K562 (cell line): ENCODE data around the gene VDAC2. TPM values are rescaled to one million over a fixed set of nuclear protein-coding genes. Genes with fewer than 3 reads are reported as not detected.
"Not testable (repeated sequence)": the region's sequence is repeated elsewhere in the genome, so short reads cannot be mapped to it uniquely, and the experiment has no call there.

Experiments used
- ATAC-seq: fragments of 200-7000 bp; cut with Tn5 transposase; 3 replicates; pipeline ENCODE4 v1.9.1; 2020; ENCODE audit warnings: moderate library complexity
- BruUV-seq: library from RNA; stranded (reverse); fragments of 400-500 nt; replicated peaks from 2 replicates; lab custom pipeline; 2021; lab: Mats Ljungman, UMichigan
- CTCF ChIA-PET: fragments of 300-600 bp; formaldehyde crosslinking; extraction: SDS; loops from one replicate; lab custom pipeline; 2021; ENCODE audit warnings: low intra/inter-chr PET ratio; lab: Yijun Ruan, JAX
- POLR2A ChIA-PET: fragments of 300-600, 350-650 bp; sonication (Branson Sonifier 250); formaldehyde crosslinking; extraction: SDS; loops from one replicate; lab custom pipeline; 2021; ENCODE audit warnings: antibody characterized with exemption, inconsistent platforms; lab: Yijun Ruan, JAX
- DNase-seq, 4 experiments: peaks; one replicate each; pipeline versions ENCODE4 v3.0.0 to v3.0.0-alpha.2; 2011 to 2018; ENCODE audit warnings: low spot score in 3 of 4, mixed read lengths in 3 of 4; ENCODE audit errors: extremely low read depth in 1 of 4
- FAIRE-seq: peaks from 2 replicates; lab custom pipeline; 2011; peaks lifted over from hg19 to GRCh38; lab: Jason Lieb, UNC
- H2AFZ ChIP-seq: 2 replicates; pipeline ENCODE4 v1.6.0; 2011; ENCODE audit warnings: low read depth, low read length, control low read depth, inconsistent platforms
- H3K27ac ChIP-seq: fragments of 200-600 bp; 3 replicates; pipeline ENCODE4 v1.8.0; 2011; ENCODE audit warnings: low read depth, mild to moderate bottlenecking, control low read depth, inconsistent platforms, low read length, moderate library complexity, mixed read lengths; ENCODE audit errors: extremely low read depth
- H3K27me3 ChIP-seq, 2 experiments: fragments of 300-600 bp in 1 of 2; 2 replicates in 1 of 2; 3 replicates in 1 of 2; pipeline versions ENCODE4 v1.6.0 to v1.8.0; 2011; ENCODE audit warnings: inconsistent platforms in 2 of 2, low read length in 2 of 2, mild to moderate bottlenecking in 1 of 2, mixed read lengths in 1 of 2, moderate library complexity in 1 of 2; ENCODE audit not compliant: control insufficient read depth in 2 of 2, insufficient read depth in 2 of 2
- H3K36me3 ChIP-seq: fragments of 300-600 bp; 3 replicates; pipeline ENCODE4 v1.8.0; 2011; ENCODE audit warnings: mild to moderate bottlenecking, low read length, inconsistent platforms; ENCODE audit not compliant: control insufficient read depth, insufficient read depth
- H3K4me1 ChIP-seq, 2 experiments: fragments of 200-600 bp in 1 of 2; replicated peaks in 1 of 2; 2 replicates in 1 of 2; 3 replicates in 1 of 2; pipeline versions ENCODE4 v1.5.1 to v1.8.0; 2011; ENCODE audit warnings: inconsistent platforms in 2 of 2, low read length in 2 of 2, mild to moderate bottlenecking in 1 of 2, mixed read lengths in 1 of 2, moderate library complexity in 1 of 2; ENCODE audit not compliant: control insufficient read depth in 2 of 2, insufficient read depth in 2 of 2
- H3K4me2 ChIP-seq: 2 replicates; pipeline ENCODE4 v1.6.1; 2011; ENCODE audit warnings: low read length, control low read depth, inconsistent platforms, mixed read lengths; ENCODE audit not compliant: insufficient read depth
- H3K4me3 ChIP-seq: fragments of 200-600 bp; sonication (generic), shearing (Covaris generic); 2 replicates; pipeline ENCODE4 v1.5.1; 2016; ENCODE audit warnings: control low read depth, inconsistent platforms
- H3K79me2 ChIP-seq: fragments of 200-600 bp; 3 replicates; pipeline ENCODE4 v1.8.0; 2011; ENCODE audit warnings: low read length, inconsistent platforms; ENCODE audit not compliant: control insufficient read depth, insufficient read depth
- H3K9ac ChIP-seq, 2 experiments: 2 replicates each; pipeline versions ENCODE4 v1.6.0 to v1.6.1; 2011; ENCODE audit warnings: low read depth in 2 of 2, low read length in 2 of 2, control low read depth in 1 of 2, inconsistent platforms in 1 of 2, mild to moderate bottlenecking in 1 of 2, mixed read lengths in 1 of 2; ENCODE audit not compliant: insufficient read depth in 1 of 2
- H3K9me1 ChIP-seq: one replicate; pipeline ENCODE4 v1.6.0; 2011; ENCODE audit warnings: inconsistent platforms, mild to moderate bottlenecking, low read length, moderate library complexity; ENCODE audit not compliant: control insufficient read depth, insufficient read depth
- H3K9me3 ChIP-seq: replicated peaks from 2 replicates; pipeline ENCODE4 v1.5.1; 2011; ENCODE audit warnings: low read depth, low read length, inconsistent platforms; ENCODE audit not compliant: control insufficient read depth, insufficient read depth
- H4K20me1 ChIP-seq: replicated peaks from 2 replicates; pipeline ENCODE4 v1.6.1; 2011; ENCODE audit warnings: low read length, inconsistent platforms, mixed read lengths; ENCODE audit not compliant: control insufficient read depth, insufficient read depth
- BDP1 ChIP-seq: IDR thresholded peaks from 3 replicates; pipeline ENCODE4 v1.6.1; 2011; ENCODE audit not compliant: insufficient read length, insufficient read depth
- FOXA1 ChIP-seq: fragments of 450-650 bp; IDR thresholded peaks from 2 replicates; pipeline ENCODE4 v1.6.1; 2016; ENCODE audit warnings: mild to moderate bottlenecking, borderline replicate concordance
- ZNF316 ChIP-seq: fragments of 450-650 bp; IDR thresholded peaks from 2 replicates; pipeline ENCODE4 v1.6.1; 2016
- ZNF740 ChIP-seq, 3 experiments: fragments of 200-800 bp in 1 of 3; sonication (Bioruptor generic) in 1 of 3; sonication (generic) in 1 of 3; formaldehyde crosslinking in 1 of 3; IDR thresholded peaks; 2 replicates each; pipeline versions ENCODE4 v1.6.1 to v1.8.0; 2016 to 2022; ENCODE audit warnings: mild to moderate bottlenecking in 2 of 3, missing compliant biosample characterization in 2 of 3, missing genetic modification characterization in 2 of 3, missing genetic modification reagents in 1 of 3
- WGBS: fragments of 100-300 bp; shearing (Covaris generic); methylation state at CpG from one replicate; pipeline ENCODE4 v1.1.6; 2016; ENCODE audit warnings: low coverage, mixed read lengths; ENCODE audit not compliant: insufficient coverage; ENCODE audit errors: missing lambda C conversion rate; 5-methylcytosine and 5-hydroxymethylcytosine counted together
- in situ Hi-C: fragments of 300-500 bp; cut with MboI; formaldehyde crosslinking; loops from 4 replicates; pipeline ENCODE4 v1.15.0; 2018; ENCODE audit warnings: inconsistent platforms, mixed read lengths
- intact Hi-C: fragments of 100-400 bp; cut with micrococcal nuclease; formaldehyde crosslinking; loops from 2 replicates; pipeline ENCODE4 v1.14.2; 2022
- polyA plus RNA-seq, 8 experiments: library from polyadenylated mRNA; depleted of rRNA in 4 of 8; stranded (reverse) in 5 of 8; unstranded in 3 of 8; fragments of >200 nt; fragmentation: Nextera tagmentation in 2 of 8; fragmentation: Illumina TruSeq in 1 of 8; extraction: Ambion mirVana in 2 of 8; extraction: Trizol in 1 of 8; gene quantifications; 2 replicates each; pipeline versions ENCODE4 v1.2.1 to v1.2.3, GENCODE V29; 2011 to 2014; ENCODE audit warnings: inconsistent platforms in 1 of 8, missing spikeins in 1 of 8
- total RNA-seq, 7 experiments: library from RNA; depleted of rRNA in 6 of 7; stranded (reverse); fragments of >200 nt in 6 of 7; fragmentation: Illumina TruSeq in 2 of 7; extraction: Trizol in 2 of 7; gene quantifications; 2 replicates each; pipeline versions ENCODE4 v1.2.1 to v1.2.3, GENCODE V29; 2011 to 2021; ENCODE audit warnings: low replicate concordance in 1 of 7
- TF ChIP-seq, protein P1 (sequence below), 2 experiments: fragments of 450-650 bp in 1 of 2; sonication (generic) in 1 of 2; formaldehyde crosslinking in 1 of 2; IDR thresholded peaks in 1 of 2; conservative IDR thresholded peaks in 1 of 2; 2 replicates each; pipeline versions ENCODE4 v1.6.1 to v1.8.1; 2016 to 2023; ENCODE audit warnings: mild to moderate bottlenecking in 2 of 2, moderate library complexity in 2 of 2, inconsistent platforms in 1 of 2, missing genetic modification reagents in 1 of 2

VDAC2 gene
- total and polyA plus RNA-seq, 9 of the 15 experiments (the other 6 are each of a cell fraction or from before 2014, with no cell fraction given), result 139 to 450 (median 250) TPM

GRCh38 chr10:75199949-75200348 lies 10.6 kb upstream of the VDAC2 start:
- H3K4me3 ChIP-seq, in situ Hi-C loops, H4K20me1 ChIP-seq, H3K9me3 ChIP-seq, H2AFZ ChIP-seq, DNase-seq, H3K9ac ChIP-seq, H3K36me3 ChIP-seq, H3K79me2 ChIP-seq, H3K4me2 ChIP-seq, ATAC-seq, BruUV-seq, FAIRE-seq, H3K27ac ChIP-seq, H3K27me3 ChIP-seq, intact Hi-C loops, H3K9me1 ChIP-seq, CTCF ChIA-PET: not testable (repeated sequence)
- TF ChIP-seq ZNF316, result peak; percentile 55
- H3K4me1 ChIP-seq, result peaks cover 13 to 23% of the 10 kb centered on the region in 2 experiments; a peak in 4 of 5 replicates
- 53% methylated on average over 6 of the region's 6 CpGs for WGBS
- POLR2A ChIA-PET, result interaction anchor here (1.5 to 1.7 kb wide), 2 partner anchors 10 to 33 kb away, joined by 5 to 15 read pairs; partner anchors contain the start of gene VDAC2

DNA sequence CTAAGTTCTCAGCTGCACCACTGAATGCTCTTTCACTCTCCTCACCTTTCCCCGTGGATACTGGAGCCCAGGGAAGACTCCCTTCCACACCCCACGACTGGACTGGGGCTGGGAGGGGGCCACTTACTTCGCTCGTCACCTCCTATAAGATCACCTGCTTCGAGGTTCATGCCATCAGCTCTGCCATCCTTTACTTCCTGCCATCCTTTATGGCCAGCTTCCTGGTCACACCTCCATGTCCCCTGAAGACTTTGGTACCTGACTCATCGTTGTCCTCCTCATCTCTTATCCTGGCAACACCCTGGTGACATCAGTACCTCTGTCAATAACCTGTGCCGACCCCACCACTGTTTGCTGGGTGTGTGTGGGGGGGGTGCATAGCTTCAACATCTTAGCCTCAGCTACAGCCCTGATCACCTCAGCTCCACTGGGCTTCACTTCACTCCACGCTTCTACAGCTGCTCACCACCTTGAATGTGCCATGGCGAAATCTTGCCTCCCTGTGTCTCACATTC lies 8.7 kb upstream of the VDAC2 start:
- TF ChIP-seq ZNF740 (CRISPR knock-in tag; IDR thresholded peaks at IDR 0.05) (peak; percentile 67), ZNF740 (tag; IDR thresholded peaks at IDR 0.05) (no peak), FOXA1 (no peak), BDP1 (no peak)
- TF ChIP-seq, protein P1, sequence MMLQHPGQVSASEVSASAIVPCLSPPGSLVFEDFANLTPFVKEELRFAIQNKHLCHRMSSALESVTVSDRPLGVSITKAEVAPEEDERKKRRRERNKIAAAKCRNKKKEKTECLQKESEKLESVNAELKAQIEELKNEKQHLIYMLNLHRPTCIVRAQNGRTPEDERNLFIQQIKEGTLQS (IDR thresholded peaks at IDR 0.05), result peak; percentile 19; the same call in 1 of the 2 replicates
- TF ChIP-seq, protein P1 (CRISPR knock-in tag; conservative IDR thresholded peaks at IDR 0.05), result no peak
- FAIRE-seq (no peak), ATAC-seq (no peak), DNase-seq (no peak)
- no peak overlapping the region for H3K4me2 ChIP-seq
- no peaks in the 10 kb centered on the region for H4K20me1 ChIP-seq
- no peaks in the 10 kb centered on the region for H3K36me3 ChIP-seq
- in situ Hi-C loops (no loop called here), intact Hi-C loops (no loop called here)
- H3K9me3 ChIP-seq, result no peaks in the 10 kb centered on the region
- 51% methylated on average over 9 of the region's 9 CpGs for WGBS
- peaks cover 13 to 19% of the 10 kb centered on the region in 2 experiments for H3K4me1 ChIP-seq
- ChIA-PET CTCF (interaction anchor here (0.6 to 0.9 kb wide), 2 partner anchors 8 to 9 kb away, joined by 3 to 4 read pairs; no protein-coding TSS in a partner anchor), POLR2A (interaction anchor here (1.8 kb wide), 1 partner anchor 10 kb away, joined by 5 read pairs; no protein-coding TSS in a partner anchor)
- H3K27me3 ChIP-seq, result no peaks in the 10 kb centered on the region
- no peaks in the 10 kb centered on the region for H3K79me2 ChIP-seq
- H3K4me3 ChIP-seq, result no peak overlapping the region
- H3K27ac ChIP-seq, result no peak overlapping the region
- no peak overlapping the region for H2AFZ ChIP-seq
- no peaks in the 10 kb centered on the region for H3K9me1 ChIP-seq
- BruUV-seq, result no TSS peak
- H3K9ac ChIP-seq, result peak overlapping the region in 1 of 2 experiments; percentile 38; a peak in 1 of 4 replicates
